DOHH2 (cell line): Measurements from ENCODE around the gene KATNBL1.

Source experiments
- CTCF ChIP-seq: fragments of 200-600 bp; sonication (generic); IDR thresholded peaks from one replicate; pipeline ENCODE4 v1.5.1; 2014; ENCODE audit warnings: antibody characterized with exemption, mild to moderate bottlenecking, low read depth, low read length; ENCODE audit not compliant: poor library complexity, severe bottlenecking
- EZH2phosphoT487 ChIP-seq: fragments of 200-600 bp; sonication (generic); IDR thresholded peaks from 2 replicates; pipeline ENCODE4 v1.6.1; 2017; ENCODE audit warnings: borderline replicate concordance, mild to moderate bottlenecking, antibody characterized with exemption, low read length, moderate library complexity, mixed read lengths

GRCh38 chr15:34161329-34161963 lies 48.5 kb downstream of the KATNBL1 start:
- TF ChIP-seq CTCF (no peak), EZH2phosphoT487 (no peak)
